Measurements from ENCODE around the gene BUD13.
"Not testable (repeated sequence)": the region's sequence is repeated elsewhere in the genome, so short reads cannot be mapped to it uniquely, and the experiment has no call there.

BUD13 gene

GRCh38 chr11:116792144-116792868, 19.5 kb upstream of the BUD13 start:
- no peak for DNase-seq

GRCh38 chr11:116791813-116792143, 19.0 kb upstream of the BUD13 start, which contains the start of gene APOA5:
TSS of gene APOA5 (minus strand) at chr11:116791879. CDS start at chr11:116791860, 19 bp downstream.
- DNase-seq: no peak

- peak; percentile 86 for DNase-seq
Observed at GRCh38 chr11:116791002-116791812, 18.4 kb upstream of the BUD13 start.

- DNase-seq: no peak
Observed at GRCh38 chr11:116790167-116791001, 17.6 kb upstream of the BUD13 start.

GRCh38 chr11:116788975-116789374, 16.2 kb upstream of the BUD13 start:
- no peak for DNase-seq

GRCh38 chr11:116788534-116788933, 15.7 kb upstream of the BUD13 start:
- DNase-seq: no peak

- peak; percentile 91 for DNase-seq
Observed at GRCh38 chr11:116787786-116788486, 15.1 kb upstream of the BUD13 start, which contains the start of gene ZPR1. TSS of gene ZPR1 (minus strand) at chr11:116788023. CDS start at chr11:116787990, 33 bp downstream.

- DNase-seq: no peak
Observed at GRCh38 chr11:116787436-116787785, 14.6 kb upstream of the BUD13 start.

- no peak for DNase-seq
Observed at GRCh38 chr11:116786966-116787365, 14.2 kb upstream of the BUD13 start.

GRCh38 chr11:116786326-116786725, 13.5 kb upstream of the BUD13 start:
- no peak for DNase-seq

GRCh38 chr11:116782728-116783127, 9.9 kb upstream of the BUD13 start:
- no peak for DNase-seq

GRCh38 chr11:116778556-116778955, 5.8 kb upstream of the BUD13 start:
- no peak for DNase-seq

GRCh38 chr11:116777056-116777455, 4.3 kb upstream of the BUD13 start:
- DNase-seq: peak; percentile 54

- peak; percentile 19 for DNase-seq
Observed at GRCh38 chr11:116776522-116776984, 3.8 kb upstream of the BUD13 start.

- DNase-seq: no peak
Observed at GRCh38 chr11:116775975-116776374, 3.2 kb upstream of the BUD13 start.

GRCh38 chr11:116774661-116775060, 1.9 kb upstream of the BUD13 start:
- DNase-seq: peak; percentile 46

GRCh38 chr11:116773203-116774097, 663 bp upstream of the BUD13 start:
- peak; percentile 73 for DNase-seq

GRCh38 chr11:116771935-116772334, 852 bp downstream of the BUD13 start:
- DNase-seq: no peak

GRCh38 chr11:116762132-116762531, 10.7 kb downstream of the BUD13 start:
- no peak for DNase-seq

GRCh38 chr11:116756044-116756443, 16.7 kb downstream of the BUD13 start:
- not testable (repeated sequence) for DNase-seq

- DNase-seq: no peak
Observed at GRCh38 chr11:116750070-116750718, 22.6 kb downstream of the BUD13 start.
